Endothelial cell of umbilical vein (primary cell): ENCODE data around the gene SUMF1. TPM values are rescaled to one million over a fixed set of nuclear protein-coding genes. Genes with fewer than 3 reads are reported as not detected.

Source experiments
- BruUV-seq: library from RNA; stranded (reverse); fragments of 400-500 nt; replicated peaks from 2 replicates; lab custom pipeline; 2021; lab: Mats Ljungman, UMichigan
- CTCF ChIA-PET: fragments of 300-600, 350-600 bp; sonication (Branson Sonifier 250); formaldehyde crosslinking; loops from one replicate; lab custom pipeline; 2021; ENCODE audit warnings: antibody characterized with exemption, inconsistent platforms; lab: Charles Lee
- POLR2A ChIA-PET: fragments of 300-600, 350-600 bp; sonication (Branson Sonifier 250); formaldehyde crosslinking; loops from one replicate; lab custom pipeline; 2021; ENCODE audit warnings: antibody characterized with exemption, inconsistent platforms; lab: Charles Lee
- DNase-seq: peaks from one replicate; pipeline ENCODE4 v3.0.0-alpha.2; 2011; ENCODE audit warnings: low read depth, low spot score
- FAIRE-seq: peaks from 2 replicates; lab custom pipeline; 2011; peaks lifted over from hg19 to GRCh38; lab: Jason Lieb, UNC
- H2AFZ ChIP-seq: 2 replicates; pipeline ENCODE4 v1.6.0; 2012; ENCODE audit warnings: low read depth, low read length, control low read depth, inconsistent platforms
- H3K27ac ChIP-seq: 2 replicates; pipeline ENCODE4 v1.5.1; 2011; ENCODE audit warnings: low read depth, mild to moderate bottlenecking, control low read depth, low read length, moderate library complexity; ENCODE audit not compliant: insufficient read depth
- H3K27me3 ChIP-seq, 2 experiments: 2 replicates each; pipeline versions ENCODE4 v1.6.0 to v1.6.1; 2011; ENCODE audit warnings: low read length in 2 of 2, mixed read lengths in 1 of 2; ENCODE audit not compliant: control insufficient read depth in 2 of 2, insufficient read depth in 2 of 2
- H3K36me3 ChIP-seq, 2 experiments: 2 replicates in 1 of 2; 3 replicates in 1 of 2; pipeline ENCODE4 v1.5.1; 2011; ENCODE audit warnings: low read length in 2 of 2, mild to moderate bottlenecking in 1 of 2, moderate library complexity in 1 of 2; ENCODE audit not compliant: control insufficient read depth in 2 of 2, insufficient read depth in 2 of 2; ENCODE audit errors: extremely low read depth in 1 of 2
- H3K4me1 ChIP-seq: 3 replicates; pipeline ENCODE4 v1.5.1; 2011; ENCODE audit warnings: mild to moderate bottlenecking, low read length; ENCODE audit not compliant: control insufficient read depth, insufficient read depth; ENCODE audit errors: extremely low read depth
- H3K4me2 ChIP-seq: 2 replicates; pipeline ENCODE4 v1.6.1; 2011; ENCODE audit warnings: low read length, control low read depth, mixed read lengths; ENCODE audit not compliant: insufficient read depth
- H3K4me3 ChIP-seq, 3 experiments: fragments of 200-600 bp in 1 of 3; sonication (generic), shearing (Covaris generic) in 1 of 3; replicated peaks in 1 of 3; 2 replicates each; pipeline ENCODE4 v1.5.1; 2011 to 2016; ENCODE audit warnings: control low read depth in 3 of 3, low read length in 3 of 3, mild to moderate bottlenecking in 2 of 3, inconsistent platforms in 1 of 3, low read depth in 1 of 3, moderate library complexity in 1 of 3; ENCODE audit not compliant: insufficient read depth in 1 of 3
- H3K79me2 ChIP-seq: 2 replicates; pipeline ENCODE4 v1.6.0; 2012; ENCODE audit warnings: low read length, inconsistent platforms; ENCODE audit not compliant: control insufficient read depth, insufficient read depth
- H3K9ac ChIP-seq: replicated peaks from 2 replicates; pipeline ENCODE3; 2011; ENCODE audit warnings: low read length, control low read depth; ENCODE audit not compliant: insufficient read depth; ENCODE audit errors: extremely low read depth
- H3K9me1 ChIP-seq: replicated peaks from 3 replicates; pipeline ENCODE4 v1.6.0; 2011; ENCODE audit warnings: mild to moderate bottlenecking, low read length; ENCODE audit not compliant: control insufficient read depth, insufficient read depth; ENCODE audit errors: extremely low read depth
- H3K9me3 ChIP-seq: replicated peaks from 2 replicates; pipeline ENCODE4 v1.5.1; 2012; ENCODE audit warnings: low read length, inconsistent platforms; ENCODE audit not compliant: control insufficient read depth, insufficient read depth
- H4K20me1 ChIP-seq: replicated peaks from 2 replicates; pipeline ENCODE3; 2011; ENCODE audit warnings: mild to moderate bottlenecking, low read length; ENCODE audit not compliant: control insufficient read depth, insufficient read depth; ENCODE audit errors: extremely low read depth
- FOS ChIP-seq: IDR thresholded peaks from 2 replicates; pipeline ENCODE4 v1.6.1; 2011; ENCODE audit warnings: mild to moderate bottlenecking, low read length, moderate library complexity, borderline replicate concordance; ENCODE audit not compliant: insufficient read depth
- GATA2 ChIP-seq: IDR thresholded peaks from 2 replicates; pipeline ENCODE4 v1.7.0; 2011; ENCODE audit warnings: low read depth, mild to moderate bottlenecking, moderate library complexity, mixed read lengths, low read length; ENCODE audit not compliant: insufficient read length, insufficient read depth
- JUN ChIP-seq: IDR thresholded peaks from 2 replicates; pipeline ENCODE4 v1.6.1; 2011; ENCODE audit warnings: borderline replicate concordance, low read depth; ENCODE audit not compliant: insufficient read length, insufficient read depth
- POLR2A ChIP-seq: IDR thresholded peaks from 2 replicates; pipeline ENCODE4 v1.6.1; 2012; ENCODE audit warnings: low read depth, mild to moderate bottlenecking, control low read depth, low read length
- dilution Hi-C: fragments of 300-500 bp; cut with MboI; formaldehyde crosslinking; loops from one replicate; pipeline ENCODE4 v1.15.0; 2019; ENCODE audit warnings: low sequenced_read_pairs; ENCODE audit not compliant: extremely low pct_ligation_motif_present
- intact Hi-C: fragments of 100-400 bp; cut with micrococcal nuclease; formaldehyde crosslinking; loops from one replicate; pipeline ENCODE4 v1.10.0; 2022
- polyA plus RNA-seq, 4 experiments: library from polyadenylated mRNA; depleted of rRNA in 3 of 4; stranded (reverse) in 3 of 4; unstranded in 1 of 4; fragments of >200 nt; gene quantifications; 2 replicates each; pipeline versions ENCODE4 v1.2.1 to v1.2.3, GENCODE V29; 2011 to 2012; ENCODE audit warnings: missing spikeins in 1 of 4
- total RNA-seq: library from RNA; stranded (reverse); gene quantifications from 2 replicates; pipeline ENCODE4 v1.2.3, GENCODE V29; 2021
- TF ChIP-seq, protein P1 (sequence below), 2 donors: IDR thresholded peaks; 1 replicate in 1 of 2; 2 replicates in 1 of 2; pipeline ENCODE4 v1.5.1; 2011; ENCODE audit warnings: low read length in 2 of 2, mild to moderate bottlenecking in 2 of 2, moderate library complexity in 2 of 2, control low read depth in 1 of 2, inconsistent platforms in 1 of 2, low read depth in 1 of 2; ENCODE audit not compliant: insufficient read depth in 1 of 2; ENCODE audit errors: extremely low read depth in 1 of 2

The SUMF1 gene
- total and polyA plus RNA-seq, 2 donors (not counting 3 experiments of a cell fraction or from before 2014, with no cell fraction given), result 31.5 to 46.8 TPM

DNA sequence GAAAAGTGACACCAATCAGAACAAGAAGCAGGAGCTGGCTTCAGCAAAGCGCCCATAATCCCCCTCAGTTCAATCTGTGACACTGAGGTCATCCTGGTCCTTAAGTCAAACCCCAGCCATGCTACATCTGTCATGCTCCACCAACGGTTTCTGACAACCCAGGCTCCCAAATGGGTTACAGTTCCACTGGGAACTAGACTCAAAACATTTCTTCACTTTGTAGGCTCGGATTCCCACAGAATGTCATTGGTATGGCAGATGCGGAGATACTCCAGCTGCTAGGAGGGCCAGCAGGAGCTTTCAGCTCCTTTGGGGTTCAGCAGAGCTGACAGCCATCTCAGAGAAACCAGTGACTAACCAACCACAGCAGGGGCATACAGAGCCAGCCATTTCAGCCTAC, 48.9 kb downstream of the SUMF1 start:
- H3K4me1 ChIP-seq, result no peaks in the 10 kb centered on the region
- H3K9me3 ChIP-seq, result no peaks in the 10 kb centered on the region
- dilution Hi-C loops (no loop called here), intact Hi-C loops (no loop called here)
- DNase-seq (no peak), FAIRE-seq (no peak)
- H3K4me3 ChIP-seq, result no peak overlapping the region
- H3K9ac ChIP-seq, result no peak overlapping the region
- no peak for TF ChIP-seq JUN
- H3K9me1 ChIP-seq, result no peaks in the 10 kb centered on the region
- H4K20me1 ChIP-seq, result no peaks in the 10 kb centered on the region
- H3K27ac ChIP-seq, result no peak overlapping the region
- POLR2A ChIA-PET, result no interaction called here
- no peaks in the 10 kb centered on the region for H3K27me3 ChIP-seq
- no peak overlapping the region for H3K4me2 ChIP-seq
- CTCF ChIA-PET, result no interaction called here
- no TSS peak for BruUV-seq
- peaks cover 0 to 2% of the 10 kb centered on the region in 2 experiments for H3K36me3 ChIP-seq
- H2AFZ ChIP-seq, result no peak overlapping the region
- no peaks in the 10 kb centered on the region for H3K79me2 ChIP-seq

DNA sequence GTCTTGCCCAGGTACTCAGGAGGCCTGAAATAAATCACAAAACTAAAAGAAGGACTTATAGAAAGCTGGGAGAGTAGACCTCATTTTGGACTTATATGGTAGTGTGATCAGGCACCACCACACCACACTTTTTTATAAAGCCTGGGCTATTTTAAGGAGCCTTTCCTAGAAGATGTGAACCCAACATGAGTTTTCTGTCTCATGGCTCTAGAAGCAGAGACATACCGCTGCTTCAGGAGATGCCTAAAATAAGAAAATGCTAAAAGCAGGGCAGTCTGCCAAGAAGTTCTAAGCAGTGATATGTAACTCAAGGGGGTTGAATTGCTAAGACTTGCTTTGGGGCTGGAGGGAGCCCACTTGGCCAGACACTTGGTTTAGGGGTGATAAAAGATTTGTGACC, 49.6 kb downstream of the SUMF1 start:
- Histone ChIP-seq H3K4me1 (no peaks in the 10 kb centered on the region), H3K9me3 (no peaks in the 10 kb centered on the region), H3K36me3 (peaks cover 0 to 2% of the 10 kb centered on the region in 2 experiments), H4K20me1 (no peaks in the 10 kb centered on the region), H3K4me2 (no peak overlapping the region), H2AFZ (no peak overlapping the region), H3K27ac (no peak overlapping the region), H3K9me1 (no peaks in the 10 kb centered on the region), H3K79me2 (no peaks in the 10 kb centered on the region), H3K4me3 (no peak overlapping the region), H3K9ac (no peak overlapping the region), H3K27me3 (no peaks in the 10 kb centered on the region)
- FAIRE-seq (no peak), DNase-seq (no peak)
- intact Hi-C loops, result loop anchor here (2.0 kb wide), 2 partner anchors 23 to 67 kb away; no protein-coding TSS in a partner anchor
- POLR2A ChIA-PET, result no interaction called here
- TF ChIP-seq POLR2A (no peak), GATA2 (no peak), FOS (no peak)
- TF ChIP-seq, protein P1, sequence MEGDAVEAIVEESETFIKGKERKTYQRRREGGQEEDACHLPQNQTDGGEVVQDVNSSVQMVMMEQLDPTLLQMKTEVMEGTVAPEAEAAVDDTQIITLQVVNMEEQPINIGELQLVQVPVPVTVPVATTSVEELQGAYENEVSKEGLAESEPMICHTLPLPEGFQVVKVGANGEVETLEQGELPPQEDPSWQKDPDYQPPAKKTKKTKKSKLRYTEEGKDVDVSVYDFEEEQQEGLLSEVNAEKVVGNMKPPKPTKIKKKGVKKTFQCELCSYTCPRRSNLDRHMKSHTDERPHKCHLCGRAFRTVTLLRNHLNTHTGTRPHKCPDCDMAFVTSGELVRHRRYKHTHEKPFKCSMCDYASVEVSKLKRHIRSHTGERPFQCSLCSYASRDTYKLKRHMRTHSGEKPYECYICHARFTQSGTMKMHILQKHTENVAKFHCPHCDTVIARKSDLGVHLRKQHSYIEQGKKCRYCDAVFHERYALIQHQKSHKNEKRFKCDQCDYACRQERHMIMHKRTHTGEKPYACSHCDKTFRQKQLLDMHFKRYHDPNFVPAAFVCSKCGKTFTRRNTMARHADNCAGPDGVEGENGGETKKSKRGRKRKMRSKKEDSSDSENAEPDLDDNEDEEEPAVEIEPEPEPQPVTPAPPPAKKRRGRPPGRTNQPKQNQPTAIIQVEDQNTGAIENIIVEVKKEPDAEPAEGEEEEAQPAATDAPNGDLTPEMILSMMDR (IDR thresholded peaks at IDR 0.05; ENCODE audit: extremely low read depth in 1 of 2, insufficient read depth in 1 of 2, low read depth in 1 of 2, low read length in 2 of 2), result no peak
- no TSS peak for BruUV-seq
- CTCF ChIA-PET, result interaction anchor here (0.7 to 1.0 kb wide), 3 partner anchors 66 to 216 kb away, joined by 3 to 5 read pairs (median 4); no protein-coding TSS in a partner anchor
- dilution Hi-C loops, result no loop called here
